ENCODE data around the gene TMEM238.
"Not testable (repeated sequence)": the region's sequence is repeated elsewhere in the genome, so short reads cannot be mapped to it uniquely, and the experiment has no call there.

The TMEM238 gene

DNA sequence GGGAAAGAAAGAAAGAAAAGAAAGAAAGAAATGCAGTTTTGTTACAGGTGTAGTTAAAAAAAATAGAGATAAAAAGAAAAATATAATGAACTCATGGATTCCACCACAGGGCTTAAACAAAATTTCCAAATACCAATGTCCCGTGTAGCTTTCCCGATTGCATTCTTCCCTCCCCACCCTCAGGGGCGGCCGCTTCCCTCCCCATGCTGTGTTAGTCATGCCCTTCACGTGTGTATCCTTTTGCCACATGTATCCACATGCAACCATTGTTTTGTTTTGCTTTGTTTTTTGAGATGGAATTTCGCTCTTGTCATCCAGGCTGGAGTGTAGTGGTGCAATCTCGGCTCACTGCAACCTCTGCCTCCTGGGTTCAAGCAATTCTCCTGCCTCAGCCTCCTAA lies 48.0 kb downstream of the TMEM238 start:
- no peak for DNase-seq

DNA sequence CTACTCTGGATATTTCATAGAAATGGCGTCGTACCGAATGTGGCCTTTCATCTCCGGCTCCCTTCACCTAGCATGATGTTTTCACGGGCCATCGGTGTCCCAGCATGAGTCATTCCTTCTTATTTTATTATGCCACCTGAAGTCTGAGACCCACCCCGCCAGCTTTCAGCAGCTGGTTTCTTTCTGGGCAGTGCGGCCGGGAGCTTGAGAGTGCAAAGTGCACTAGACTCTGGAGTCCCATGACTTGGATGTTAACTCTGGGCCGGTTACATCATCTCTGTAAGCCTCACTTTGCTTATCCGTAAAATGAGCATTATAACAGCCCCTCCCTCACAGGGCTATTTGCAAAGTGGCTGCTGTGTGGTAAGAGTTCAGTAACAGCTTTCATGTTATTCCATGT lies 50.2 kb downstream of the TMEM238 start:
- DNase-seq: no peak

DNA sequence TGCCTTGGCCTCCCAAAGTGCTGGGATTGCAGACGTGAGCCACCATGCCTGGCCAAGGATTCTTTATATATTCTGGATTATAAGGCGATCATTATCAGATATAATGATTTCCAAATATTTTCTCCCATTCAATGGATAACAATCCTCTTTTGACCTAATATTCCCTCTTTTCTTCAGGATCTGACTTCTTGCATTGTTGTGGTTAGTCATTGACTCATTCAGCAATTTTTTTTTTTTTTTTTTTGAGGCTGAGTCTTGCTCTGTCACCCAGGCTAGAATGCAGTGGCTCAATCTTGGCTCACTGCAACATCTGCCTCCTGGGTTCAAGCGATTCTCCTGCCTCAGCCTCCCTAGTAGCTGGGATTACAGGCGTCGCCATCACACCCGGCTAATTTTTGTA lies 54.3 kb downstream of the TMEM238 start:
- DNase-seq: not testable (repeated sequence)

Data from SHP77 (cell line).